ENCODE data around the gene SLC6A9. TPM values are rescaled to one million over a fixed set of nuclear protein-coding genes. Genes with fewer than 3 reads are reported as not detected.

SLC6A9 gene
- total and polyA plus RNA-seq, 2 experiments from 2014 or later = 4.9 to 13.2 TPM

DNA sequence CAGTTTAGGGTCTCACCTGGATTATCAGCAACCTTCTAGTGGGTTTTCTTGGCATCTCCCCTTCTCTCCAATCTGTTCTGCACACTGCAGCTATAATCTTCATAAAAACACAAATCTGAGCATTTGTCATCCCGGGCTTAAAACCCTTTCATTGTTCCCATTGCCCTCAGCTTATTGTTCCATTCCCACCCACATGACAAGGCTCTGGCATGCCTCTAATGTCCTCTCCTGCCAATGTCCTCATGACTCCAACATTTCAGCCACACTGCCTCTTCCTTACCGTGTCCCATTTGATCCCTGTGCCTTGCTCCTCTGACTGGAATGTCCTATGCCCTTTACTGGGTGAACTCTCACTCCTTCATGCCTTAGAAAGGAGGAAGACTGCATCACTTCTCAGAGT lies 68.9 kb downstream of the SLC6A9 start:
- Histone ChIP-seq H3K4me1 (ENCODE audit: low read depth) (no peaks in the 10 kb centered on the region), H3K36me3 (peaks cover 17% of the 10 kb centered on the region), H3K27ac (no peak overlapping the region), H3K9me3 (ENCODE audit: low read depth) (no peaks in the 10 kb centered on the region), H3K4me3 (no peak overlapping the region), H3K27me3 (no peaks in the 10 kb centered on the region)
- TF ChIP-seq, protein P1, sequence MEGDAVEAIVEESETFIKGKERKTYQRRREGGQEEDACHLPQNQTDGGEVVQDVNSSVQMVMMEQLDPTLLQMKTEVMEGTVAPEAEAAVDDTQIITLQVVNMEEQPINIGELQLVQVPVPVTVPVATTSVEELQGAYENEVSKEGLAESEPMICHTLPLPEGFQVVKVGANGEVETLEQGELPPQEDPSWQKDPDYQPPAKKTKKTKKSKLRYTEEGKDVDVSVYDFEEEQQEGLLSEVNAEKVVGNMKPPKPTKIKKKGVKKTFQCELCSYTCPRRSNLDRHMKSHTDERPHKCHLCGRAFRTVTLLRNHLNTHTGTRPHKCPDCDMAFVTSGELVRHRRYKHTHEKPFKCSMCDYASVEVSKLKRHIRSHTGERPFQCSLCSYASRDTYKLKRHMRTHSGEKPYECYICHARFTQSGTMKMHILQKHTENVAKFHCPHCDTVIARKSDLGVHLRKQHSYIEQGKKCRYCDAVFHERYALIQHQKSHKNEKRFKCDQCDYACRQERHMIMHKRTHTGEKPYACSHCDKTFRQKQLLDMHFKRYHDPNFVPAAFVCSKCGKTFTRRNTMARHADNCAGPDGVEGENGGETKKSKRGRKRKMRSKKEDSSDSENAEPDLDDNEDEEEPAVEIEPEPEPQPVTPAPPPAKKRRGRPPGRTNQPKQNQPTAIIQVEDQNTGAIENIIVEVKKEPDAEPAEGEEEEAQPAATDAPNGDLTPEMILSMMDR (IDR thresholded peaks at IDR 0.05; ENCODE audit: low read depth, low read length) = no peak
- no peak for DNase-seq (ENCODE audit: low read depth in 1 of 2, low spot score in 1 of 2)

DNA sequence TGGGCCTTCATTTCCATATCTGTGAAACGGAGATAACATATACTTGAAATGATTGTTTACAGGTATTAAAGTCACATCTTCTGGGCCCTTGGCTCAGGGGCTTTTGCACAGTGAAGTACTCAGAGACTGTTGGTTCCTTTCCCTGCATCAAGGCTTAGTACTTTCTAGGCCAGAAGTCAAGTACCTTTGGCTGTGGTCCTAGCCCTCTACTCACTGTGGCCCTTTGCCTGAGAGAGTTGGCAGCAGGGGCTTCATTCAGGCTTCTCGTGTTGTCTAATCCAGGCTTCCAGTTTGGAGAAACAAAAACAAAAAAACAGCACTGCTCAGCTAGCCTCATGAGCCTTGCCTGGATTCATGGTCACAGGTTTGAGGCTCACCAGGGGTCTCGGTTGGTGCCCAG lies 69.6 kb downstream of the SLC6A9 start:
- TF ChIP-seq, protein P1 (IDR thresholded peaks at IDR 0.05; ENCODE audit: low read depth, low read length) = no peak
- DNase-seq (ENCODE audit: low read depth in 1 of 2, low spot score in 1 of 2) = no peak
- H3K9me3 ChIP-seq (ENCODE audit: low read depth) = no peaks in the 10 kb centered on the region
- H3K27ac ChIP-seq = no peak overlapping the region
- no peaks in the 10 kb centered on the region for H3K4me1 ChIP-seq (ENCODE audit: low read depth)
- H3K4me3 ChIP-seq = no peak overlapping the region
- H3K27me3 ChIP-seq = no peaks in the 10 kb centered on the region
- peaks cover 21% of the 10 kb centered on the region for H3K36me3 ChIP-seq

DNA sequence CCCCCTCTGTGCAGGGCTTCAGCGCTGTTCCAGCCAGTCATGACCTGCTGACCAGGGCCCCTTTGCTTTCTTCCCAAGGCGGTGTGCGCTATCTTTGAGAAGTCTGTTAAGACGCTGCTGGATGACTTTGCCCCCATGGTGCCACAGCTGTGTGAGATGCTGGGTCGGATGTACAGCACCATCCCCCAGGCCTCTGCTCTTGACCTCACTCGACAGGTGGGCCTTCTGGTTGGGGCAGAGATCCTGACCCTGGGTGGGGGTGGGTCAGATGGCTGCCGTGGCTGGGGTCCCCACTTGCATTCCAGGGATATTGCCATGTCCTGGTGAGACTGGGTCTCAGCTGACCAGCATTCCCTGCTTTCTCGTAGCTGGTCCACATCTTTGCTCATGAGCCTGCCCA lies 70.5 kb downstream of the SLC6A9 start:
- Histone ChIP-seq H3K4me1 (ENCODE audit: low read depth) (no peaks in the 10 kb centered on the region), H3K9me3 (ENCODE audit: low read depth) (no peaks in the 10 kb centered on the region), H3K27ac (no peak overlapping the region), H3K27me3 (no peaks in the 10 kb centered on the region), H3K36me3 (peaks cover 21% of the 10 kb centered on the region), H3K4me3 (no peak overlapping the region)
- TF ChIP-seq, protein P1 (IDR thresholded peaks at IDR 0.05; ENCODE audit: low read depth, low read length) = no peak
- no peak for DNase-seq (ENCODE audit: low read depth in 1 of 2, low spot score in 1 of 2)

DNA sequence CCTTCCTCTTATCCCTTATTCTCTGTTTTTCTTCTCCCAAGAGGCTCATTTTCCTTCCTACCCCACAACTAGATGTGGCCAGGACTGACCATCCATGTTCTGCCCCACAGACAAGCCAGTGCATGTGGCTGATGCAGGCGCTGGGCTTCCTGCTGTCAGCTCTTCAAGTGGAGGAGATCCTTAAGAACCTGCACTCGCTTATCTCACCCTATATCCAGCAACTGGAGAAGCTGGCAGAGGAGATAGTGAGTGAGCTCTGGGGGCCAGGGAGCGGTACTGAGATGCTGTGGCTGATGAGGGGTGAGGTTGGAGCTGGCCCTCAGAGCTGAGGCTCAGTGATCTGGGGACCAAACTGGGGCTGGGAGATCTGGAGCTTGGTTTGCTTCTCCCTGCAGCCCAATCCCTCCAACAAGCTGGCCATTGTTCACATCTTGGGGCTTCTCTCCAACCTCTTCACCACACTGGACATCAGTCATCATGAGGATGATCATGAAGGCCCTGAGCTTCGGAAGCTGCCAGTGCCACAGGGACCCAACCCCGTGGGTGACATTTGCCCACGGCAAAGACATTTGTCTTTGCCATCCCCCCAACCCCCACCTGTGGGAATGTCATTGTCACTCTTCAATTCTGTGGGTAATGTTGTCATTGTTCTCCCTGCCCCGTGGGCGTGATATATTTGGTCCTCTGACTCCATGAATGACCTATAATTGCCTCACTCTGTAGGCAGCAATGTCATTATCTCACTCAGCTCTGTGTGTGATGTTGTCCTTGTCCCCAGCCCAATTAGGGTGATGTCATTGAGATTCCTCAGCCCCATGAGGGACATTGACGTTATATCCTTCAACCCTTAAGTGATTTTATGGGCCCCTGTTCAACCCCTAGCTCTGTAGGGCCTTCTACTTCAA lies 72.7 kb downstream of the SLC6A9 start:
- no peak for DNase-seq (ENCODE audit: low read depth in 1 of 2, low spot score in 1 of 2)
- H3K27me3 ChIP-seq = no peaks in the 10 kb centered on the region
- H3K4me3 ChIP-seq = no peak overlapping the region
- no peak overlapping the region for H3K27ac ChIP-seq
- H3K36me3 ChIP-seq = peaks cover 21% of the 10 kb centered on the region
- TF ChIP-seq, protein P1 (IDR thresholded peaks at IDR 0.05; ENCODE audit: low read depth, low read length) = no peak
- no peaks in the 10 kb centered on the region for H3K9me3 ChIP-seq (ENCODE audit: low read depth)
- H3K4me1 ChIP-seq (ENCODE audit: low read depth) = no peaks in the 10 kb centered on the region

DNA sequence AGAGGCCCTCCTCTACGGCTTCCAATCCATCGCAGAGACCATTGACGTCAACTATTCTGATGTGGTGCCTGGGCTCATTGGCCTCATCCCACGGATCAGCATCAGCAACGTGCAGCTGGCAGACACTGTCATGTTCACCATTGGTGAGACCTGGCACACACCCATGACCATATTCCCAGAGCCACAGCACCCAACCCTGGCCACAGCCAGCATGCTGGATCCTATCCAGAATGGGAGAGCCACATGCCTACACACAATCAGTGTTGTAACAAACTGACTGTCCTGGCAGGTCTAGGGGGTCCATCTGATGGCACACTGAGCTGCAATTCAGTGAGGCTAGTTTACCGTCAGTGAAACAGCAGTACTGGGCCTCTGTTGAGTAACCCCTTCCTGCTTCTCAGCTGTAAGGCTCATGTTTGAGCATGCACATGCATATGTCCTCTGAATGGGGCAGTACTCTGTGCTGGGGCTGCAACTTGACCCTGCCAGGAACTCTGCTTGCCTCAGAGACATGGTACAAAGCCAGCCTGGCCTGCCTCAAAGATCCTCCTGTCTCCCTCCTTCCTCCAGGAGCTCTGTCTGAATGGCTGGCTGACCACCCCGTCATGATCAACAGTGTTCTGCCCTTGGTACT lies 73.7 kb downstream of the SLC6A9 start:
- Histone ChIP-seq H3K4me3 (no peak overlapping the region), H3K36me3 (peaks cover 21% of the 10 kb centered on the region), H3K27ac (no peak overlapping the region), H3K9me3 (ENCODE audit: low read depth) (no peaks in the 10 kb centered on the region), H3K4me1 (ENCODE audit: low read depth) (peaks cover 3% of the 10 kb centered on the region), H3K27me3 (no peaks in the 10 kb centered on the region)
- no peak for DNase-seq (ENCODE audit: low read depth in 1 of 2, low spot score in 1 of 2)
- TF ChIP-seq, protein P1 (IDR thresholded peaks at IDR 0.05; ENCODE audit: low read depth, low read length) = no peak

Measured in cardiac muscle cell (in vitro differentiated cells and primary cell).